ENCODE results near the gene MOK. TPM values are rescaled to one million over a fixed set of nuclear protein-coding genes. Genes with fewer than 3 reads are reported as not detected.
A peak's percentile ranks its signal among the peaks of the same experiment; 100 is the strongest.

MOK gene
- polyA plus RNA-seq, 1 donor from 2014 or later = 63.6 TPM

GRCh38 chr14:102316743-102317563 lies 12.0 kb upstream of the MOK start (continued):
- peak; percentile 90 for TF ChIP-seq MXI1 (conservative IDR thresholded peaks at IDR 0.05; ENCODE audit: poor library complexity, severe bottlenecking)

- peak overlapping the region; percentile 79 for H3K4me2 ChIP-seq (ENCODE audit: low read length)
- no peaks in the 10 kb centered on the region for H4K20me1 ChIP-seq (ENCODE audit: insufficient read depth)
- no peaks in the 10 kb centered on the region for H3K36me3 ChIP-seq (ENCODE audit: insufficient read depth, low read length)
- no peaks in the 10 kb centered on the region for H3K9me3 ChIP-seq (ENCODE audit: low read length)
- H3K27me3 ChIP-seq (ENCODE audit: insufficient read depth, low read depth, low read length) = no peaks in the 10 kb centered on the region
- peaks cover 5% of the 10 kb centered on the region for H3F3A ChIP-seq (ENCODE audit: insufficient read depth, low read length, poor library complexity, severe bottlenecking)
- peak overlapping the region; percentile 53 for H3K9ac ChIP-seq (ENCODE audit: low read length)
- H2AFZ ChIP-seq (ENCODE audit: low read depth, low read length) = peak overlapping the region; percentile 15
- TF ChIP-seq RAD21 (conservative IDR thresholded peaks at IDR 0.05) = no peak
- TF ChIP-seq MXI1 (conservative IDR thresholded peaks at IDR 0.05; ENCODE audit: poor library complexity, severe bottlenecking) = no peak
- no peak for TF ChIP-seq SMC3 (conservative IDR thresholded peaks at IDR 0.05; ENCODE audit: poor library complexity)
- TF ChIP-seq EZH2 (IDR thresholded peaks at IDR 0.05; ENCODE audit: borderline replicate concordance, insufficient read depth, low read length, poor library complexity, severe bottlenecking) = no peak
- no peak for TF ChIP-seq CTCF (IDR thresholded peaks at IDR 0.05; ENCODE audit: poor library complexity, severe bottlenecking)
- no peak for TF ChIP-seq TAF1 (IDR thresholded peaks at IDR 0.05; ENCODE audit: low read depth)
- TF ChIP-seq POLR2AphosphoS5 (IDR thresholded peaks at IDR 0.05) = no peak
- no peak for TF ChIP-seq EP300 (conservative IDR thresholded peaks at IDR 0.05; ENCODE audit: poor library complexity, severe bottlenecking)
- no peak for TF ChIP-seq REST (IDR thresholded peaks at IDR 0.05; ENCODE audit: borderline replicate concordance)
- H3K9me2 ChIP-seq (ENCODE audit: insufficient read depth, low read length) = no peaks in the 10 kb centered on the region
- H3K27ac ChIP-seq (ENCODE audit: low read length) = peak overlapping the region; percentile 33
- peaks cover 3% of the 10 kb centered on the region for H3K79me2 ChIP-seq (replicated peaks; ENCODE audit: insufficient read depth, low read length)
- H3K4me3 ChIP-seq (ENCODE audit: low read length) = peak overlapping the region; percentile 71
These were observed 11.4 kb upstream of the MOK start for GRCh38 chr14:102316338-102316742.

- Histone ChIP-seq H2AFZ (ENCODE audit: low read depth, low read length) (no peak overlapping the region), H3K9me3 (ENCODE audit: low read length) (no peaks in the 10 kb centered on the region), H3K4me3 (ENCODE audit: low read length) (no peak overlapping the region), H3K4me2 (ENCODE audit: low read length) (no peak overlapping the region), H4K20me1 (ENCODE audit: insufficient read depth) (no peaks in the 10 kb centered on the region), H3K36me3 (ENCODE audit: insufficient read depth, low read length) (no peaks in the 10 kb centered on the region), H3F3A (ENCODE audit: insufficient read depth, low read length, poor library complexity, severe bottlenecking) (peaks cover 5% of the 10 kb centered on the region), H3K27ac (ENCODE audit: low read length) (no peak overlapping the region), H3K79me2 (replicated peaks; ENCODE audit: insufficient read depth, low read length) (no peaks in the 10 kb centered on the region), H3K9ac (ENCODE audit: low read length) (no peak overlapping the region), H3K9me2 (ENCODE audit: insufficient read depth, low read length) (no peaks in the 10 kb centered on the region), H3K27me3 (ENCODE audit: insufficient read depth, low read depth, low read length) (no peaks in the 10 kb centered on the region)
- no peak for TF ChIP-seq MXI1 (conservative IDR thresholded peaks at IDR 0.05; ENCODE audit: poor library complexity, severe bottlenecking)
These were observed 10.2 kb upstream of the MOK start for GRCh38 chr14:102315121-102315520.

Measured in neural cell (in vitro differentiated cells).